ACC112 (cell line): ENCODE data around the gene LRIT2.
"Not testable (repeated sequence)": the region's sequence is repeated elsewhere in the genome, so short reads cannot be mapped to it uniquely, and the experiment has no call there.

Experiments
- H2AFZ ChIP-seq: fragments of 200-600 bp; sonication (generic); one replicate; pipeline ENCODE4 v1.6.0; 2017; ENCODE audit warnings: antibody characterized with exemption, low read length; ENCODE audit not compliant: unreplicated experiment
- H3K27ac ChIP-seq: fragments of 200-600 bp; sonication (generic); 2 replicates; pipeline ENCODE4 v1.5.1; 2014; ENCODE audit warnings: low read depth, mild to moderate bottlenecking, antibody characterized with exemption, low read length, moderate library complexity
- H3K27me3 ChIP-seq: fragments of 200-600 bp; sonication (generic); 2 replicates; pipeline ENCODE4 v1.6.1; 2014; ENCODE audit warnings: mild to moderate bottlenecking, antibody characterized with exemption, low read length, moderate library complexity, mixed read lengths; ENCODE audit not compliant: insufficient read depth
- H3K36me3 ChIP-seq: fragments of 200-600 bp; sonication (generic); 2 replicates; pipeline ENCODE4 v1.6.1; 2016; ENCODE audit warnings: mild to moderate bottlenecking, antibody characterized with exemption, low read length, moderate library complexity, mixed read lengths; ENCODE audit not compliant: insufficient read depth
- H3K4me1 ChIP-seq: fragments of 200-600 bp; sonication (generic); one replicate; pipeline ENCODE4 v1.6.1; 2016; ENCODE audit warnings: low read length, mixed read lengths; ENCODE audit not compliant: insufficient read depth, unreplicated experiment, control insufficient read depth
- H3K4me3 ChIP-seq: fragments of 200-600 bp; sonication (generic); 2 replicates; pipeline ENCODE4 v1.5.1; 2014; ENCODE audit warnings: mild to moderate bottlenecking, low read depth, low read length
- H3K79me2 ChIP-seq: fragments of 200-600 bp; sonication (generic); one replicate; pipeline ENCODE4 v1.6.0; 2016; ENCODE audit warnings: low read length; ENCODE audit not compliant: control insufficient read depth, unreplicated experiment, insufficient read depth

Gene LRIT2

GRCh38 chr10:84172467-84173356 lies 52.6 kb downstream of the LRIT2 start:
- Histone ChIP-seq H3K36me3 (no peaks in the 10 kb centered on the region), H3K27me3 (peaks cover 14% of the 10 kb centered on the region; the same call in 1 of the 2 replicates), H3K79me2 (no peaks in the 10 kb centered on the region), H3K4me3 (no peak overlapping the region), H2AFZ (no peak overlapping the region), H3K27ac (no peak overlapping the region), H3K4me1 (no peaks in the 10 kb centered on the region)

GRCh38 chr10:84171700-84172466 lies 53.5 kb downstream of the LRIT2 start:
- H3K79me2 ChIP-seq, H3K36me3 ChIP-seq, H3K27ac ChIP-seq, H3K4me1 ChIP-seq, H3K4me3 ChIP-seq, H2AFZ ChIP-seq: not testable (repeated sequence)
- H3K27me3 ChIP-seq, result peaks cover 14% of the 10 kb centered on the region; the same call in 1 of the 2 replicates

- H3K79me2 ChIP-seq, H3K4me1 ChIP-seq, H3K27ac ChIP-seq, H3K4me3 ChIP-seq, H2AFZ ChIP-seq, H3K36me3 ChIP-seq: not testable (repeated sequence)
- peaks cover 14% of the 10 kb centered on the region; the same call in 1 of the 2 replicates for H3K27me3 ChIP-seq
Observed at GRCh38 chr10:84171237-84171636, 54.1 kb downstream of the LRIT2 start.
